HG03469 (cell line): ENCODE data around the gene LYZL2.
"Not testable (repeated sequence)": the region's sequence is repeated elsewhere in the genome, so short reads cannot be mapped to it uniquely, and the experiment has no call there.

Experiments used
- ATAC-seq: cut with Tn5 transposase; IDR thresholded peaks from one replicate; pipeline ENCODE4 v1.9.1; 2021; ENCODE audit warnings: mild to moderate bottlenecking, moderate library complexity, moderate number of reproducible peaks; ENCODE audit not compliant: unreplicated experiment

LYZL2 gene

GRCh38 chr10:30639946-30640786 is 10.6 kb upstream of the LYZL2 start:
- no peak for ATAC-seq

GRCh38 chr10:30637881-30638467 is 8.4 kb upstream of the LYZL2 start:
- no peak for ATAC-seq

- no peak for ATAC-seq
Measured at GRCh38 chr10:30631188-30631587, 1.6 kb upstream of the LYZL2 start.

DNA sequence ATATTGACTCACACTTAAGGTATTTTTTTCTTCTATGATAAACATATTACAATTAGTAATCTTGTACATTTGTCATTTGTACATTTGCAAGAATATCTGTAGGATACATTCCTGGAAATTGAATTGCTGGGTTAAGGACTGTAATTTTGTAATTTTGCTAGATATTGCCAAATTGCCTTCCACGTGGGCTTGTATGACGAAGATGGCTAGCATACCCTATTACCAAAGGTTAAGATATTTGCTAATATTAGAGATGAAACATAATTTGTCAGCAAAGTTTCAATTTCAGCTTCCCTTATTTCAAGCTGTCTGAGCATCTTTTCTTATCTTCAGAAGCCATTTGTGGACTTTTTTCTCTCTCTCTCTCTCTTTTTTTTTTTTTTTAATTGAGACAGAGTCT is 1.0 kb upstream of the LYZL2 start:
- ATAC-seq = no peak

- not testable (repeated sequence) for ATAC-seq
Measured at GRCh38 chr10:30628576-30628975, 977 bp downstream of the LYZL2 start.

- not testable (repeated sequence) for ATAC-seq
Measured at GRCh38 chr10:30626837-30627236, 2.7 kb downstream of the LYZL2 start.

- ATAC-seq = not testable (repeated sequence)
Measured at GRCh38 chr10:30626196-30626595, 3.4 kb downstream of the LYZL2 start.

DNA sequence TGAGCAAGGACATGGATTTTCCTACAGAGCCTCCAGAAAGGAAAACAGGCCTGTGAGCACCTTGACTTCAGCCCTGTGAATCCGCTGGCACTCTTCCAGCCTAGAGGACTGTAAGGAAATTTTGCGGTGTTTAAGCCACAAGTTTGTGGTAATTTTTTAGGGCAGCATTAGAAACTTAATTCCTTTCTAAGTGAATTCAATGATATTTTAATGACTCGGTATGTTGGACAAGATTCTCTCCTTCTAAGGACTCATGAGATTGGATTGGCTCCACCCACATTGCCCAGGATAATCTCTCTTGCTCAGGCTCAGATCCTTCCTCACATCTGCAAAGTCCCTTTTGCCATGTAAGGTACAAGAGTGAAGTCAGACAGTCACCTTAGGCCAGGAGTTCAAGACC is 4.5 kb downstream of the LYZL2 start:
- no peak for ATAC-seq

DNA sequence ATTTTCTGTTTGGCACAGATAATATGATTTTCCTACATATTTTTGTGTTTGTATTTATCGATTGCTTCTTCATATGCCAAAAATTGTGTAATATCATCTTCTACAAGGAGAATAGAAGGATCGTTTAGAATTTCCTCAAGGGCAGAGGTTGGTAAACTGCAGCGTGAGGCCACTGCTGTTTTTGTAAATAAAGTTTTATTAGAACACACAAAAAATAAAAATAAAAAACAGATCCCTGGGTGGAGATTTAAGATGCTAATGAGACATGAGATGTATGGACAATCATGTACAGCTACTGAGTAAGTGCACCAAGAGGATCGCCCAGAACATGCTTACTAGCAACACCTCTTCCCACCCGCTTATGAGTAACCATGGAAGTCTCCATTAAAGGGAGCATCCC is 9.6 kb downstream of the LYZL2 start:
- ATAC-seq = no peak

DNA sequence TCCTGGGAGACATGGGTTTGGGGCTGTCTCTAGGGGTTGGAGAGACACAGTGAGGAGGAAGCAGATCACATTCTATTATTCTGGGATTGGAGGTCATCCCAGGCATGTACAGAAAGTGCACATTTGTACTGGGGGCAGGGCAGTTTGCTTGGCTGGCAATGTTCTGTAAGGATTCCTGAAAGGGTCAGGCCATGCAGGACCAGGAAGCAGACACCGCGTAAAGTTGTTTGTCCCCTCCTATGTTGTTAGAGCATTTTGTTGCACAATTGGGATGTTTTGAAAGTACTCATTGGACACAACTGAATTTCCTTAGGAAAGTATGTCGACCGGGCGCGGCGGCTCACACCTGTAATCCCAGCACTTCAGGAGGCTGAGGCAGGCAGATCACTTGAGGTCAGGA is 12.5 kb downstream of the LYZL2 start:
- no peak for ATAC-seq

GRCh38 chr10:30611041-30611440 is 18.5 kb downstream of the LYZL2 start:
- not testable (repeated sequence) for ATAC-seq

- ATAC-seq = no peak
Measured at GRCh38 chr10:30607814-30608213, 21.7 kb downstream of the LYZL2 start.

GRCh38 chr10:30606313-30606712 is 23.2 kb downstream of the LYZL2 start:
- no peak for ATAC-seq

DNA sequence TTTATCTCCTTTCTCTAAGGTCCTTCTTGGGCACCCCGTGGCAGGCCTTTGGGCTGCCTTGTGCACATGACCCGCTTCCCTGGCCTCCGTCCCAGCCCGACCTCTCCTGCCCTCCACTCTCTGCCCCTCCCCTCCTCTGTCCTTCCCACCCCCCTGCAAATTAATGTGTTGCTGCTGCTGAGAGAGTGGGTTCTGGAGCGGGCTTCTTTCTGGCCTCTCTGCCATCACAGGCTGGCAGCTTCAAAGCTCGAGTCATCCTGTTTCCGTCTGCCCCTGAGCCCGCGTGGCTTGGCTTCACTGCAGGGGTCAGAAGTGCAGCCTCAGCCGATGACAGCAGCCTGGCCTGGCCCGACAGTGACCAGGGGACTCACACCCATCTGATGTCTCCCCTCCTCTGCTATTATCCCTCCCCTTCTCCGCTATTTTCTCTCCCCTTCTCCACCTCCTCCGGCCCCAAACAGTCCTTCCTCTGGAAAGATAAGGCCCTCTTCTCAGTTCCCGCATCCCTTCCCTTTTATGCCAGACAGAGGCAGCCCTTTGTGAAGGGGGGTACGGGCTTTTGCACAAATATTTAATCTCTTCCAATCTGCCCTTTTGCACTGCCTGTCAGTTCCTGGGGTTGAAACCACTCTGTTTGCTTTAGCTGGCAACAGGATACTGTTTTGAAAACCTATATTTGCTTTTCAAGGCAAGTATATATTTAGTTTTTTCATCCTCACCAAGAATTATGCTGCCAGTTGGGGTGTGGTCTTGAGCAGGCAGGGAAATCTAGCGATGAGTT is 24.0 kb downstream of the LYZL2 start:
- not testable (repeated sequence) for ATAC-seq

DNA sequence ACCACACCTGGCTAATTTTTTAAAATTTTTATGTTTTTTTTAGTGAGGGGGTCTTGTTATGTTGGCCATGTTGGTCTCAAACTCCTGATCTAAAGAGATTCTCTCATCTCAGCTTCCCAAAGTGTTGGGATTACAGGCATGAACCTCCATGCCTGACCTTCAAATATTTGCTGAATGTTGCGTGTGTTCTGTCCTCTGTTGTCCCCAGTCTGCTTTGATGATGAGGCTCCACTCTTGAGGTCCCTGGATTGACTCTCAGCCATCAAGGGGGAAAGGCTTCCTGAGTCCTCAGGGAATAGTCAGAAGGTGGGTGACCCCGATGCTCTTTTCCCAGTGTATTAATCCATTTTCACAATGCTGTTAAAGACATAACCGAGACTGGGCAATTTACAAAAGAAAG is 26.0 kb downstream of the LYZL2 start:
- no peak for ATAC-seq

GRCh38 chr10:30602747-30603146 is 26.8 kb downstream of the LYZL2 start:
- no peak for ATAC-seq

DNA sequence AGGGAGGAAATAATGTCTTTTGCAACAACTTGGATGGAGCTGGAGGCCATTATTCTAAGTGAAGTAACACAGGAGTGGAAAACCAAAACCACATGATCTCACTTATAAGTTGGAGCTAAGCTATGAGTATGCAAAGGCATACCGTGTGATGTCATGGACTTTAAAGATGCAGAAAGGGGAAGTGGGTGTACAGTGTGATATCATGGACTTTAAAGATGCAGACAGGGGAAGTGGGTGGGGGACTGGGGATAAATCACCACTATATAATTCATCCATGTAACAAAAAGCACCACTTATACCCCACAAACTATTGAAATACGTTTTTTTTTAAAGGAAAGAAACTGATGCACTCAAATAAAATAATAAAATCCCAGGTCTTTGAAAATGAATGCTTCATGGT is 29.5 kb downstream of the LYZL2 start:
- ATAC-seq = no peak

GRCh38 chr10:30598105-30598776 is 31.3 kb downstream of the LYZL2 start:
- no peak for ATAC-seq

- not testable (repeated sequence) for ATAC-seq
Measured at GRCh38 chr10:30597433-30597824, 32.1 kb downstream of the LYZL2 start.

DNA sequence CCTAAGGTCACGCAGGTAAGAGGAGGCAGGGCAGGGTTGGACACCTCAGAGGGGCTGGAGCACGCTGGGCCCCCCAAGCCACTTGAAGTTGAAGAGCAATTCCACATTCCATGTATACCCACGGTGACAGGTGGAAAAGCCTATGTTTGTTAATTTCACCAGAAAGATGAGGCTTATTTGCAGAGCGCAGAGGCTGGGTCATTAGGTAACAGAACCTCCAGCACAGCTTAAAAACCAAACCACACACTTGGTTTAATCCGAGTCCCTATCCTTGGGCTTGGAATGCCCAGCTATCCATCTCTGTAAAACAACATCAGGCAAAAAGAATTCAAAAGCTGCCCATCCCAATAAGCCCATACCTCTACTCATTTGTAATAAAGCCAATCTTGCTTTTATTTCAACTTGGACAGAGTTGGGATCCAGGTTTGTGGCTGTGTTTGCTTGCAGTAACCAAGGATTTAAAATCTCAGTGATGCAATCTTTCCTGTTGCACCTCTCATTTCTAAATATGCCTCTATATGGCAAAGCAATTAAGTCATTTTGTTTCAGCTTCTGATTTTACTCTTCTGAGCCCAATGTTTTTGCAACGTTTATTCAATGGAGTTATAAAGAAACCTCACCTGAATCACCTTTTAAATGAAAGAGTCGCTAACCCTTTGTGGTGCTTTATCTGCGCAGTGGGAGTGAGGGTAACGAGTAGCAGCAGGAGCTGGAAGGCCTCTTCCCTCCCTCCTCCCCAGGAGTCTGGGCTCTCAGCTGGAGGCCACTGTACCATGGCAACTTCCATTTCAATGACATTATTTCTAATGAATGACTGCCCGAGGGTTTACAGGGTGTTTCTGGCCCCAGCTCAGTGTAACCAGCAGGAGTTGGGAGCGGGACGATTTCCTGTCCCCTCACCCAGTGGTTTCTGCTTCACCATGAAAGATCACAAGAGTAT is 32.8 kb downstream of the LYZL2 start:
- ATAC-seq = not testable (repeated sequence)
